Skeletal muscle tissue (tissue), 4 donors: ENCODE data around the gene LYRM1. TPM values are rescaled to one million over a fixed set of nuclear protein-coding genes. Genes with fewer than 3 reads are reported as not detected.

Source experiments
- H3K27ac ChIP-seq: one replicate; pipeline ENCODE4 v1.7.0; 2013; ENCODE audit warnings: mild to moderate bottlenecking, low read depth, low read length, inconsistent platforms
- H3K27me3 ChIP-seq, 3 donors: one replicate each; pipeline ENCODE4 v1.7.0; 2013; ENCODE audit warnings: low read length in 3 of 3; ENCODE audit not compliant: control insufficient read depth in 3 of 3, insufficient read depth in 3 of 3
- H3K36me3 ChIP-seq, 3 donors: one replicate each; pipeline ENCODE4 v1.7.0; 2013; ENCODE audit warnings: low read length in 3 of 3; ENCODE audit not compliant: control insufficient read depth in 3 of 3, insufficient read depth in 3 of 3
- H3K4me1 ChIP-seq, 3 donors: one replicate each; pipeline ENCODE4 v1.7.0; 2013; ENCODE audit warnings: low read length in 3 of 3, mild to moderate bottlenecking in 3 of 3; ENCODE audit not compliant: control insufficient read depth in 3 of 3, insufficient read depth in 3 of 3
- H3K4me3 ChIP-seq, 3 donors: one replicate each; pipeline ENCODE4 v1.7.0; 2013; ENCODE audit warnings: low read length in 3 of 3
- H3K9ac ChIP-seq, 3 donors: one replicate each; pipeline ENCODE4 v1.7.0; 2013; ENCODE audit warnings: low read length in 3 of 3, mild to moderate bottlenecking in 3 of 3, moderate library complexity in 2 of 3, low read depth in 1 of 3
- H3K9me3 ChIP-seq, 3 donors: one replicate each; pipeline ENCODE4 v1.7.0; 2013; ENCODE audit warnings: low read length in 3 of 3; ENCODE audit not compliant: control insufficient read depth in 3 of 3
- total RNA-seq: library from RNA; depleted of rRNA; stranded (reverse); fragments of >200 nt; gene quantifications from one replicate; pipeline ENCODE4 v1.2.3, GENCODE V29; 2014
- donor health status: Osteomylitis.

LYRM1 gene
- total RNA-seq, 1 donor from 2014 or later: 23.5 TPM

DNA sequence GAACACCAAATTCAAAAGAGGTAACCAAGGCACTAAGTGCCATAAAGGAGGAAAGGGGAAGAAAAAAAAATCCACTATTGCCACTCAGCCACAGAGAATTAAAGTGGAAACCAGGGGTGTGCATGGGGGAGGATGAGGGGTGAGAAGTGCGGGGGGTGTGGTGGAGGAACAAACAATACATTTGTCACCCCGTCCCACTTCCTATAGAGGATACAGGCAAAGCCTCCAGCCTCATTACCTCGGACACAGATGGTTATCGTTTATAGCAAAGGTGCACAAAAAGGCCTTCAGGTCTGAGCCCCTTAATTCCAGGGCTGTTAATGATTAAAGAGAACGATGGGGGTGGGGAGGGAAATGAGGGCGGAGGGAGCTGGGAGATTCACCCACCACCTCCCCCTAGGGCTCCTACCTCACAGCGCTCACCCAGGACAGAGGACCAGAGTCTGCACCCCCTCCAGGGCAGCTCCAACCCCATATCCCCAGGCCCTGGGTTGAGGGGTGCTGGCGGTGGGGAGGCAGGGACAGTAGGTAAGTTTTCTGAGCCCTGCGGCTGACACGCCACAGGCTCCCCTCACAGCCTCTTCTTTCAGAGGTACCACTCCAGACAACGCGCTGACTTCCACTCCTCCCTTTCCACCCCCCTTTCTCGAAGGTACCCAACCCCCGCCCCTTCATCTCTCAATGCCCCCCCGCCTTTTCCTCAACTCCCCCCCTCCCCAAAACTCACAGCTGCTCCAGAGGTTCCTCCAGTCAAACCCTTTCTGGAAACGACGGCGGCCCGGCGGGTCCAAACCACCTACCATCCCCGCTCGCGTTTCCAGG, 883 bp upstream of the LYRM1 start:
- Histone ChIP-seq H3K9ac (peak overlapping the region; percentile 82 to 90 (median 85)), H3K27me3 (no peaks in the 10 kb centered on the region), H3K27ac (peak overlapping the region; percentile 98), H3K9me3 (no peaks in the 10 kb centered on the region), H3K4me1 (peaks cover 34 to 62% (median 39%) of the 10 kb centered on the region in 3 donors), H3K4me3 (peak overlapping the region; percentile 85 to 92 (median 87)), H3K36me3 (peaks cover 0 to 13% (median 3%) of the 10 kb centered on the region in 3 donors)

DNA sequence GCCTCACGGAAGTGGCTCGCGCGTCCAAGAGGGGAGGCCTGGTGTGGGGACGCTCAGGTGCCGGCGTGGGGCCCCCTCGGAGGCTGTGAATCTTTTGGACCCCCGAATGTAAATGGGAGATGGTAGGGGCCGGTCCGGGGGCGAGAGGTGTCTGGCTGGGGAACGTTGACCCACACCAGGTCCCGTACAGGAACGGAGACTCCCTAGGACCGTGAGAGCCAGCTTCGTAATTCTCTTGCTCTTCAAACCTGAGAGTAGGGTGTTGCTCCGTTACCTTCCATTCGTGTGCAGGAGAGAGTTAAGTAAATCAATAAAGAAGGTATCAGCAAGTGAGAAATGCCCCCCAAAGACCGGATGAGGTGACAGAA, 481 bp downstream of the LYRM1 start:
- peaks cover 39 to 75% (median 51%) of the 10 kb centered on the region in 3 donors for H3K4me1 ChIP-seq

DNA sequence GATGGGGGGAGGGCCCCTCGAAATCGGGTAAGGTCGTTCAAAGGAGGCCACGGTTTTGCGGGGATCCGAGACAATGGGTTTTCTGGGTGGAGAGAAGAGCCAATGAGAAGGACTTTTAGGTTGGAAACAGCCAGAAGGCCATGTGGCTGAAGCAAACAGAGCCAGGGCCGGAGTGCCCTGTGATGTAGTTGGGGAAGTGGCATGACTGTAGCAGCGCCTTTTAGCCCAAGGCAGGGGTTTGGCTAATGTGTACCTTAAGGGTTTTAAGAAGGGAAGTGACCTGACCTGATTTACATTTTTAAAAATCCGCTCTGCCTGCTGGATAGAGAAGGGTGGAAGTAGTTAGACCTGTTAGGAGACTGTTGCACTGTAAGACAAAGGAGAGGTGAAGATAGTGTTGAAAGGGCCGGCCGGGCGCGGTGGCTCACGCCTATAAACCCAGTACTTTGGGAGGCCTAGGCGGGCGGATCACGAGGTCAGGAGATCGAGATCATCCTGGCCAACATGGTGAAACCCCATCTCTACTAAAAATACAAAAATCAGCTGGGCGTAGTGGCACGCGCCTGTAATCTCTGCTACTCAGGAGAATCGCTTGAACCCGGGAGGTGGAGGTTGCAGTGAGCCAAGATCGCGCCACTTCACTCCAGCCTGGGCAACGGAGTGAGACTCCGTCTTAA, 1.0 kb downstream of the LYRM1 start:
- peak overlapping the region; percentile 90 to 96 (median 91) for H3K9ac ChIP-seq
- H3K4me1 ChIP-seq: peaks cover 42 to 81% (median 56%) of the 10 kb centered on the region in 3 donors
- H3K27me3 ChIP-seq: no peaks in the 10 kb centered on the region
- H3K4me3 ChIP-seq: peak overlapping the region; percentile 87 to 92 (median 89)
- H3K27ac ChIP-seq: peak overlapping the region; percentile 98
- H3K36me3 ChIP-seq: peaks cover 0 to 10% (median 3%) of the 10 kb centered on the region in 3 donors
- no peaks in the 10 kb centered on the region for H3K9me3 ChIP-seq

More for the DNA sequence above, 481 bp downstream of the LYRM1 start:
- Histone ChIP-seq H3K9ac (peak overlapping the region; percentile 90 to 96 (median 91)), H3K27ac (peak overlapping the region; percentile 98), H3K27me3 (no peaks in the 10 kb centered on the region), H3K4me3 (peak overlapping the region; percentile 87 to 92 (median 89)), H3K9me3 (no peaks in the 10 kb centered on the region), H3K36me3 (peaks cover 0 to 10% (median 3%) of the 10 kb centered on the region in 3 donors)

DNA sequence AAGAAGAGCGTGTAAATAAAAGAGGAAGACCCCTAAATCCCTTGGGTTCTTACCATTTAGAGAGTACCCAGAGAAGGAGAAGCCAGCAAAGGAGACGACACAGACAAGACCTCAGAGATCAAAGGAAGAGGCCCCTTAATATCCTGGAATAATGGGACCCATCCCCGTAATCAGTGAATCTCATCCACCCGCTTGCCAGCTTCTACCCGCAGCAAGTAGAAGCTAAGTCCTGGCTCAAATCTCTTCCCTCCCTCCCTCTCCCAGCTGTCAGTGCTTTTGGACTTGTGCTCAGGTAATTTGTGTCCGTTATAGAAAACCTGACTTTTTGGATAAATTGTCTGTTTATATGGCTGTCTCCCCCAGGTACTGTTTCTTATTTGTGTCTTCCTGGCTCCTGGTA, 1.9 kb downstream of the LYRM1 start:
- Histone ChIP-seq H3K9ac (no peak overlapping the region), H3K36me3 (peaks cover 0 to 5% (median 0%) of the 10 kb centered on the region in 3 donors), H3K27me3 (no peaks in the 10 kb centered on the region), H3K27ac (peak overlapping the region; percentile 98), H3K4me3 (no peak overlapping the region), H3K4me1 (peaks cover 46 to 83% (median 64%) of the 10 kb centered on the region in 3 donors), H3K9me3 (no peaks in the 10 kb centered on the region)

DNA sequence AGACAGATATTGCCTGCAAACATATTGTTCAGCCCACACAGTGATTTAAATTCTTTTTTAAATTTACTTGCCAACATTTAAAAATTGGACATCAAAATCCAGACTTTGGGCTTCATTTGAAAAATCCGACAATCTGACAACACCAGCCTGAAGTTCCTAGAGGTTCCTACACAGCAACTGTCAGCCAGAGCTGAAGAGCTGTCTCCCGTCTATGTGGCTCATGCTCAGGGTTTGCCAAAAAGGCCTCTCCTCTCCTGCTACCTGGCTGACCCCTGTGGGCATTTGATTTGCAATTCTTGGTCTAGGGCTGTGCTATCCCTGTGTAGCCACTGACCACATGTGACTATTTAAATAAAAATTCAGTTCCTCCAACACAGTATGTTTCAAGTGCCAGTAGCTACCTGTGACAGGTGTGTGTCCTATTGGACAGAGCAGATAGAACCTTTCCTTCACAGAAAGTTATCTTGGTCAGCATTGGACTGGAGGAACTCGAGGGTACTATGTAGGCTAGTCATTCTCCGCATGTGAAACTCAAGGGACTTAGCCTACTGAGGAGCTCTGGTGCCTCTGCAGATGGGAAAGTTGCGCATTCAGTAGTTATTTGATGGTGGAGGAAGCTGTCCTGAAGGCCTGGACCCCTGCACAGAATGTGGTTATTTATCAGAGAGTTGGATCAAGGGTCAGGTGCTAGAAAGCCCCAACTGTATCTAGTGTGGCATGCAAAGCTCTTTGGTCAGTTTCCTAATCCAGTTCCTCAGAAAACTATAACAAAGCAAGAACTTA, 2.7 kb downstream of the LYRM1 start:
- H3K4me3 ChIP-seq: no peak overlapping the region
- H3K9ac ChIP-seq: peak overlapping the region in 1 of 3 donors; percentile 33
- H3K4me1 ChIP-seq: peaks cover 47 to 77% (median 61%) of the 10 kb centered on the region in 3 donors
- no peaks in the 10 kb centered on the region for H3K27me3 ChIP-seq
- peaks cover 0 to 1% (median 0%) of the 10 kb centered on the region in 3 donors for H3K36me3 ChIP-seq
- H3K9me3 ChIP-seq: no peaks in the 10 kb centered on the region
- peak overlapping the region; percentile 81 for H3K27ac ChIP-seq

DNA sequence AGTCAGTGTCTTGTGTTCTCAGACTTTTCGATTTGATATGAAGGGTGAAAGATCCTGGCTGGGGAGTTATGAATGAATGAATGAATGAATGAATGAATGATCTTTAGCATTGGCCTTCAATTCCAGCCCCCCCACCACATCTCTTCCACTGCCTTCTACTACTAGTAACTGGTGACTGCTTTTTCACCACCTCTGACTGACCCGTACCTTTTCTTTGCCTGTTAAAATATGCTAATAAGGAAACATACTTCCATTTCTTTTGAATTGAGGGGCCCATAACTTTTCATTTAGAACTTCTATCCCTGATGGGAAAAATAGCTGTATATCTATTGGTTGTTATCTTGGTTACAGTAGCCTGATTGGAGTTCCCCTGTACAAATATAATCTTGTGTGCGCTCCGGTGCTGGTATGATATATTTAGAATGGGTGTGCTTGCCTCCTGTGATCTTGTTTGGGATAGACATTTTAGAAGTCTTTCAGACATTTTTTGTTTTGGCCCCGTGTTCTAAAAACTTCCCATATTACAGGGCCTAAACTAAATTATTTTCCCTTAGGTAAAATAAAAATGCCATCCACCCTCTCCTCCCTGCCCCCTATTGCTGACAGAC, 3.4 kb downstream of the LYRM1 start:
- Histone ChIP-seq H3K9ac (peak overlapping the region in 1 of 3 donors; percentile 18), H3K27me3 (no peaks in the 10 kb centered on the region), H3K27ac (peak overlapping the region; percentile 81), H3K9me3 (no peaks in the 10 kb centered on the region), H3K4me3 (no peak overlapping the region), H3K36me3 (peaks cover 0 to 1% (median 0%) of the 10 kb centered on the region in 3 donors), H3K4me1 (peaks cover 45 to 71% (median 57%) of the 10 kb centered on the region in 3 donors)

DNA sequence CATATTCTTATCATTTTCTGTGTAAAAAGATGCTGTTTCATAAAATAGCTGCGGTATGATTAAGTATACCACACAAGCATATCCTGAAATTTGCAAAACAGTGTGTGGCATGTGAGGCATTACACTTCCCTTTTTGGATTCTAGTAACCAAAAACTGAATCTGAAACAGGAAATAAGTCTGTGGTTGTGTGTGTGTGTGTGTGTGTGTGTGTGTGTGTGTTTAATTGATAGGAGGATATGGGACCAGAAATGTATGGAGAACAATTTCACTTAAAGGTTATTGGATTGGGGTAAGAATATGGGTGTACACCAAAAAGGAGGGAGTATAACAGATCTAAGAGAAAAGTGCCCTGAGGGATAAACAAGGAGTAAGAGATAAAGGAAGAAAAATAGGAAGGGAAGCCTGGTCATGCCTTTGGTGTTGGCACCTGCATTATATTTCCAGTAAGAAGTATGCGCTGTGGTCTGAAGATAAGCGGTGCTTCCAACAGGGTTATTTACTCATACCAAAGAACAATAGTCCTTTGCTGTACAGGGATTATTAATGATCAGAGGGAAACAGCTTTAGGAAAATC, 4.0 kb downstream of the LYRM1 start:
- peaks cover 39 to 65% (median 54%) of the 10 kb centered on the region in 3 donors for H3K4me1 ChIP-seq
- H3K9me3 ChIP-seq: no peaks in the 10 kb centered on the region
- peak overlapping the region in 1 of 3 donors; percentile 18 for H3K9ac ChIP-seq
- peak overlapping the region; percentile 81 for H3K27ac ChIP-seq
- H3K27me3 ChIP-seq: no peaks in the 10 kb centered on the region
- peaks cover 0 to 1% (median 0%) of the 10 kb centered on the region in 3 donors for H3K36me3 ChIP-seq
- no peak overlapping the region for H3K4me3 ChIP-seq

DNA sequence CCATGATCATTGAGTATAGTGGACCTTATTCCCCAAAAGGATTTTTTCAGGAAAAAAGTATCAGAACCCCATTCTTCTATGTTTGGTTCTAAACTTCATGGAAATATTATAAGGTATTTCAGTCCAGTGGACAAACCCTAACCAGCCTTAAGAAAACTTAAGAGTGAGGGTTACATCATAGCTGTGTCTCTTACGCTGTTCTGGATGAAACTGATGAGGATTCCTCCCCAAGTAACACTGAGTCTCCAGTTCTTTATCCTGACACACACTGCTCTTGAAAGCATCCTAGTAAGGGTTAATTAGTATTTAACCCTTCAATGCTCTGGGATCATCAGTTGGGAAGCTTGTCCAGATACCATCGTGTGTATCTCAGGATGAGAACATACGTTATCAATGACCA, 5.0 kb downstream of the LYRM1 start:
- Histone ChIP-seq H3K36me3 (peaks cover 0 to 1% (median 0%) of the 10 kb centered on the region in 3 donors), H3K27me3 (no peaks in the 10 kb centered on the region), H3K9ac (peak overlapping the region in 1 of 3 donors; percentile 28), H3K27ac (peak overlapping the region; percentile 81), H3K9me3 (no peaks in the 10 kb centered on the region), H3K4me1 (peaks cover 37 to 63% (median 54%) of the 10 kb centered on the region in 3 donors), H3K4me3 (no peak overlapping the region)
